ENCODE measurements around the gene SMIM32. TPM values are rescaled to one million over a fixed set of nuclear protein-coding genes. Genes with fewer than 3 reads are reported as not detected.

The SMIM32 gene
- total and polyA plus RNA-seq, 8 donors, result 0.30 to 22.0 (median 0.75) TPM; not detected in 3

DNA sequence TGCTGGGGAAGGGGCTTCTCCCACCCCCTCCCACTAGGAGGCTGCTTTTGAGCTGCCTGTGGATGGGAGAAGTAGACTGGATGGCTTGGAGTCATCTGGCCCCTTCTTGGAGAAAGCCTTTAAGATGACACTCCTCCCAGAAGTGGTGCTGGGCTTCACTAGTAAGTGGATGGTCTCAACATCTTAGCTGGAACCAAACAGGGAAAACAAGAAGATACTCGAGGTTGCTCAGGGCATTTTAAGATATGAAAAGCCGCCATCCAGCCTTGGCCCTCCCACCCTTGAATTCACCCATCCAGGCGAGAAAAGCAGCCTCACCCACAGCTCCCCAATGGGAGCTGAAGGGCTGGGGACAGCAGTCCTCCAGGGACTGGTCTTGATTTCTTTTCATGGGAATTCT, 7.8 kb upstream of the SMIM32 start:
- Histone ChIP-seq H3K27ac (no peak overlapping the region), H3K36me3 (no peaks in the 10 kb centered on the region), H3K4me3 (no peak overlapping the region), H3K9me3 (peaks cover 0 to 9% (median 4%) of the 10 kb centered on the region in 4 donors), H3K27me3 (peaks cover 0 to 42% (median 0%) of the 10 kb centered on the region in 3 donors), H3K4me1 (peaks cover 0 to 10% (median 7%) of the 10 kb centered on the region in 4 donors)
- WGBS, 5 donors, result 68 to 77% (median 72%) methylated on average over 3 of the region's 3 CpGs
- TF ChIP-seq POLR2A (IDR thresholded peaks at IDR 0.05) (no peak), EP300 (IDR thresholded peaks at IDR 0.05) (no peak), POLR2AphosphoS5 (IDR thresholded peaks at IDR 0.05) (no peak)
- TF ChIP-seq, protein P1, sequence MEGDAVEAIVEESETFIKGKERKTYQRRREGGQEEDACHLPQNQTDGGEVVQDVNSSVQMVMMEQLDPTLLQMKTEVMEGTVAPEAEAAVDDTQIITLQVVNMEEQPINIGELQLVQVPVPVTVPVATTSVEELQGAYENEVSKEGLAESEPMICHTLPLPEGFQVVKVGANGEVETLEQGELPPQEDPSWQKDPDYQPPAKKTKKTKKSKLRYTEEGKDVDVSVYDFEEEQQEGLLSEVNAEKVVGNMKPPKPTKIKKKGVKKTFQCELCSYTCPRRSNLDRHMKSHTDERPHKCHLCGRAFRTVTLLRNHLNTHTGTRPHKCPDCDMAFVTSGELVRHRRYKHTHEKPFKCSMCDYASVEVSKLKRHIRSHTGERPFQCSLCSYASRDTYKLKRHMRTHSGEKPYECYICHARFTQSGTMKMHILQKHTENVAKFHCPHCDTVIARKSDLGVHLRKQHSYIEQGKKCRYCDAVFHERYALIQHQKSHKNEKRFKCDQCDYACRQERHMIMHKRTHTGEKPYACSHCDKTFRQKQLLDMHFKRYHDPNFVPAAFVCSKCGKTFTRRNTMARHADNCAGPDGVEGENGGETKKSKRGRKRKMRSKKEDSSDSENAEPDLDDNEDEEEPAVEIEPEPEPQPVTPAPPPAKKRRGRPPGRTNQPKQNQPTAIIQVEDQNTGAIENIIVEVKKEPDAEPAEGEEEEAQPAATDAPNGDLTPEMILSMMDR (IDR thresholded peaks at IDR 0.05), result no peak
- DNase-seq, result no peak
- intact Hi-C loops (cut with DNase I; ENCODE audit: low total_unique reads), result no loop called here

DNA sequence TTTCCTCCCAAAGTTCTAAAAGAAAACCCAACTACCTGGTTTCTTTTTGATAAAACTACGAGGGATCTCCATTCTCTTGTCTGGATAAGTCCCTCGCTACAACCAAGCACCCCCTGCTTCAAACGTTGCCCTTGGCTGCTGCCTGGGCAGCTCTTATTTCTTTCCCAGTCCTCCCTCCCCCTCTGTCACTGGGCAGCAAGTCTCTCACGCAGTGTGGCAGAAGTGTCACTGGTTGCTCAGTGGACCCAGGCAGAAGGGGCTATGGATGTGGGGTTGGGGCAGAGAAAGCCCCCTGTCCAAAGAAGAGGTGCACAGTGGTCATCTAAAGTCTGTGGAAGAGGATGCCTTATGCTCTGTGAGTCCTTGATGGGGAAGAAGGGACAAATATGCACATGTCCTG, 7.2 kb upstream of the SMIM32 start:
- H3K4me1 ChIP-seq, result peaks cover 0 to 17% (median 9%) of the 10 kb centered on the region in 4 donors
- H3K9me3 ChIP-seq, result peaks cover 0 to 3% (median 1%) of the 10 kb centered on the region in 4 donors
- intact Hi-C loops (cut with DNase I; ENCODE audit: low total_unique reads), result no loop called here
- H3K36me3 ChIP-seq, result no peaks in the 10 kb centered on the region
- no peak overlapping the region for H3K4me3 ChIP-seq
- peaks cover 0 to 46% (median 0%) of the 10 kb centered on the region in 3 donors for H3K27me3 ChIP-seq
- WGBS, 5 donors, result 53 to 77% (median 71%) methylated on average over 4 of the region's 4 CpGs
- no peak for DNase-seq
- H3K27ac ChIP-seq, result no peak overlapping the region
- TF ChIP-seq POLR2AphosphoS5 (IDR thresholded peaks at IDR 0.05) (no peak), POLR2A (IDR thresholded peaks at IDR 0.05) (no peak), EP300 (IDR thresholded peaks at IDR 0.05) (no peak)
- TF ChIP-seq, protein P1 (IDR thresholded peaks at IDR 0.05), result no peak

DNA sequence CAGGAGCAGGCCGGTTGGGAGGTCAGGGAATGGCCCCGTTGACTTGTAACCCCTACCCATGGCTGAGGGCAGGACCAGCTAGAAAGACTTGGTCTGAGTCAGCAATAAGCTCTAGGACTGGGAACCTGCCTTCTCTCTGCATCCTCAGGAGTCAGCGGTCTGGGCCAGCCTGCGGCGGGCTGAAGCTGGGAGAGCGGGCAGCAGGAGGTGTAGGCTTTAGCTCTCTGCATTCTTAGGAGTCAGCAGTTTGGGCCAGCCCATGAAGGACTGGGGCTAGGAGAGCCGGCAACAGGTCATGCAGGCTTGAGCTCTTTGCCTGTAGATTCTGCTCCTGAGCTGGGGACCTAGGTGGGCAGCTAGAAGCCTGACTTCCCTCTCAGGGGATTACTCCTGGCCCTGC, 6.4 kb upstream of the SMIM32 start:
- Histone ChIP-seq H3K27ac (no peak overlapping the region), H3K4me1 (peaks cover 0 to 17% (median 9%) of the 10 kb centered on the region in 4 donors), H3K27me3 (peaks cover 0 to 50% (median 3%) of the 10 kb centered on the region in 3 donors), H3K36me3 (no peaks in the 10 kb centered on the region), H3K9me3 (no peaks in the 10 kb centered on the region), H3K4me3 (no peak overlapping the region)
- no peak for TF ChIP-seq EP300 (IDR thresholded peaks at IDR 0.05)
- TF ChIP-seq, protein P1 (IDR thresholded peaks at IDR 0.05), result no peak
- TF ChIP-seq POLR2AphosphoS5 (IDR thresholded peaks at IDR 0.05), result no peak
- TF ChIP-seq POLR2A (IDR thresholded peaks at IDR 0.05), result no peak
- 86 to 95% (median 93%) methylated on average over 7 of the region's 7 CpGs for WGBS, 5 donors
- DNase-seq, result no peak
- intact Hi-C loops (cut with DNase I; ENCODE audit: low total_unique reads), result no loop called here

DNA sequence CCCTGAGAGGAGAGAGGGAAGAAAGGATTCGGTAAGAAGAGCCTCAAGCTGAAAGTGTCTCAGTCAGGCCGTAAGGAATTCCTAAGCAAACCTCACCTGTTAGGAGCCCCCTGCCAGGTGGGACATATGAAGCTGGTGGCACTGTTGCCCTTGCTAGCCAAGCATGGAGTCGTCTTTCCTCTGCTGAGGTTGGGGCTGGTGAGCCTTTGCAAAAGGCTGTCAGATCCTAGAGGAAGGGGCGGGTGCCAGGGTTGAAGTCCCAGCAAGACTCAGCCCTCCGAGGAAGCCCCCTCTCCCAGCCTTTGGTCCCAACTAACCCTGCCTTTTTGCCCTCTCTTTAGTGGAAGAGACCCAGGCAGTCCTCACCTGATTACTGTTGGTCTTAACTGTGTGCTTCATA, 5.5 kb upstream of the SMIM32 start:
- TF ChIP-seq, protein P1 (IDR thresholded peaks at IDR 0.05), result no peak
- TF ChIP-seq POLR2A (IDR thresholded peaks at IDR 0.05), result no peak
- no peak for TF ChIP-seq POLR2AphosphoS5 (IDR thresholded peaks at IDR 0.05)
- no peak for TF ChIP-seq EP300 (IDR thresholded peaks at IDR 0.05)
- H3K27me3 ChIP-seq, result peaks cover 0 to 50% (median 9%) of the 10 kb centered on the region in 3 donors
- no peak overlapping the region for H3K4me3 ChIP-seq
- intact Hi-C loops (cut with DNase I; ENCODE audit: low total_unique reads), result no loop called here
- 76 to 92% (median 87%) methylated on average over 5 of the region's 5 CpGs for WGBS, 5 donors
- H3K9me3 ChIP-seq, result no peaks in the 10 kb centered on the region
- H3K27ac ChIP-seq, result no peak overlapping the region
- H3K4me1 ChIP-seq, result peaks cover 0 to 17% (median 9%) of the 10 kb centered on the region in 4 donors
- no peaks in the 10 kb centered on the region for H3K36me3 ChIP-seq
- DNase-seq, result no peak
